ENCODE results near the gene RCAN1. TPM values are rescaled to one million over a fixed set of nuclear protein-coding genes. Genes with fewer than 3 reads are reported as not detected.

The RCAN1 gene
- total and polyA plus RNA-seq, 2 of the 13 experiments (the other 11 are each of a cell fraction or from before 2014, with no cell fraction given): 9.4 to 34.1 TPM

GRCh38 chr21:34544032-34544496 is 70.8 kb downstream of the RCAN1 start (continued):
- no peak for TF ChIP-seq ELK4 (CRISPR knock-in tag; IDR thresholded peaks at IDR 0.05; ENCODE audit: borderline replicate concordance)
- no peak for TF ChIP-seq HMGA1 (CRISPR knock-in tag; conservative IDR thresholded peaks at IDR 0.05)
- no peak for TF ChIP-seq ZNF33A (CRISPR knock-in tag; IDR thresholded peaks at IDR 0.05; ENCODE audit: borderline replicate concordance)
- peak; percentile 100 for TF ChIP-seq ZNF543 (CRISPR knock-in tag; IDR thresholded peaks at IDR 0.05)
- no peak for TF ChIP-seq ZNF138 (CRISPR knock-in tag; IDR thresholded peaks at IDR 0.05; ENCODE audit: low read depth)
- peak; percentile 98 for TF ChIP-seq GTF2F1 (IDR thresholded peaks at IDR 0.05; ENCODE audit: low read length)
- no peak for TF ChIP-seq CHD4 (IDR thresholded peaks at IDR 0.05; ENCODE audit: borderline replicate concordance, low read length)
- TF ChIP-seq ARID3A (IDR thresholded peaks at IDR 0.05; ENCODE audit: low read depth, low read length): 0 out of 2 replicates have a peak, but pooled peaks have one; percentile 18
- TF ChIP-seq UBTF (CRISPR knock-in tag; IDR thresholded peaks at IDR 0.05): no peak
- no peak for TF ChIP-seq PREB (CRISPR knock-in tag; IDR thresholded peaks at IDR 0.05)
- no peak for TF ChIP-seq GATA4 (IDR thresholded peaks at IDR 0.05; ENCODE audit: borderline replicate concordance, low read depth)
- TF ChIP-seq IRF2 (CRISPR knock-in tag; IDR thresholded peaks at IDR 0.05): peak; percentile 59; the same call in 1 of the 2 replicates
- no peak for TF ChIP-seq SAP130 (CRISPR knock-in tag; IDR thresholded peaks at IDR 0.05; ENCODE audit: low read depth)
- TF ChIP-seq RBM22 (optimal IDR thresholded peaks at IDR 0.05; ENCODE audit: low read length): no peak
- TF ChIP-seq MXD3 (CRISPR knock-in tag; IDR thresholded peaks at IDR 0.05): no peak
- TF ChIP-seq ZNF337 (CRISPR knock-in tag; IDR thresholded peaks at IDR 0.05; ENCODE audit: borderline replicate concordance, low read depth): no peak
- no peak for TF ChIP-seq ARHGAP35 (CRISPR knock-in tag; IDR thresholded peaks at IDR 0.05; ENCODE audit: borderline replicate concordance)
- no peak for TF ChIP-seq WIZ (CRISPR knock-in tag; IDR thresholded peaks at IDR 0.05)
- TF ChIP-seq ZNF550 (CRISPR knock-in tag; IDR thresholded peaks at IDR 0.05; ENCODE audit: borderline replicate concordance): no peak
- no peak for TF ChIP-seq TOPORS (CRISPR knock-in tag; IDR thresholded peaks at IDR 0.05)
- TF ChIP-seq SYNCRIP (IDR thresholded peaks at IDR 0.05; ENCODE audit: insufficient read depth, low read depth, low read length): no peak
- TF ChIP-seq MTF2 (CRISPR knock-in tag; IDR thresholded peaks at IDR 0.05; ENCODE audit: borderline replicate concordance): no peak
- no peak for TF ChIP-seq ZNF652 (CRISPR knock-in tag; IDR thresholded peaks at IDR 0.05; ENCODE audit: borderline replicate concordance, low read depth)

Data from HepG2 (cell line).